AG20443 (cell line): ENCODE results near the gene SMG1.
"Not testable (repeated sequence)": the region's sequence is repeated elsewhere in the genome, so short reads cannot be mapped to it uniquely, and the experiment has no call there.

Experiments
- DNase-seq: peaks from one replicate; pipeline ENCODE4 v3.0.0; 2012; ENCODE audit warnings: low spot score, mixed read lengths

The SMG1 gene

DNA sequence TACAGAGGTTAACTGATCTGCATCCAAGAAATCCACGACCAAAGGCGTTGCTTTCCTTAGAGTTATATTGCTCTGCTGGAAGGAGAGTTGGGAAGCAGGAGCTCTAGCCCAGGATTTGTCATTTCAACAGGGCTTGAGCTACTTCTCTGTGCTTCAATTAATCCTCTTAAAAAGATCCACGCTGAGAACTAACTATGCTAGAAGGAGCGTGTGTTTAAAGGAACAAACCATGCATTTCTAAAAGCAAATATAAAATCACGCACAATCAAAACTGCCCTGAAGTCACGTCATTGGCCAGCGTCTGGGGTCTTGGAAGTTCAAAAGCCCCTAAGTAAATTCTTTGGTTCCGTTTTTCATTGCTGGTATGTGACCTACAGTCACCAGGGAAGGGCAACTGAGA is 125.9 kb downstream of the SMG1 start:
- DNase-seq, result peak; percentile 10

DNA sequence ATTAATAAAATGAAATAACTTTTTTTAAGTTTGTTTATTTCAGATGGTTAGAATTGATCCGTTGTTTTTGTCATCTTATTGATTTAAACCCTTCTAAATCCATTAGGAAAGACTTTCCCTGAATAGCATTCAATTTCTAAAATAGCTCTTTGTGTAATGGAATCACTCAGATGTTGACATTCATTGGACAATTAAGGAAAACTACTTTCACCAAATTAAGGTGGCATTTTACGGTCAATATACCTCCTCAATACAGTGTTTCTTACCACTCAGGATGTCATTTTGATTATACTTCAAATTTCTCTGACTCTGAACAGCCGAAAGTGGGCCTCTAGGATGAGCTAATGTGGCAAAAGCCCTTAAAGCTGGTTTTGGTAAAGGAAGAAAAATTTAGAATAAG is 126.7 kb downstream of the SMG1 start:
- DNase-seq, result no peak

DNA sequence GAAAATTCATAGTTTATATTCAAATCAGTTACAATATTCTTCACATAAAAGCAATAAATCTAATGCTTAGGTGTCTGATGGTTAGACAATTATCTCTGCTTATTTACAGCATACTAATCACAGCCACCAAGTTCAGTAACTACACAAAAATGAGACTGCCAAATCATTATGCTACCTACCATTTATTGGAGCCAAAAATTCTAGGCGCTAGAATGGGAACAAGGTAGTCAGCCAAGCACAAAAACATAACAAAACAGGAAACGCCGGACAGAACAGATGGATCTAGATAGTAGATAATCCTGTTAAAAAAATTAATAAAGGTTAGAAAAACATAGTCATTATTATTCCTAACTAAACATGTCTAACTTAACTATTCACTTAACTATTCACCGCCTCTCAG is 128.5 kb downstream of the SMG1 start:
- DNase-seq, result no peak

DNA sequence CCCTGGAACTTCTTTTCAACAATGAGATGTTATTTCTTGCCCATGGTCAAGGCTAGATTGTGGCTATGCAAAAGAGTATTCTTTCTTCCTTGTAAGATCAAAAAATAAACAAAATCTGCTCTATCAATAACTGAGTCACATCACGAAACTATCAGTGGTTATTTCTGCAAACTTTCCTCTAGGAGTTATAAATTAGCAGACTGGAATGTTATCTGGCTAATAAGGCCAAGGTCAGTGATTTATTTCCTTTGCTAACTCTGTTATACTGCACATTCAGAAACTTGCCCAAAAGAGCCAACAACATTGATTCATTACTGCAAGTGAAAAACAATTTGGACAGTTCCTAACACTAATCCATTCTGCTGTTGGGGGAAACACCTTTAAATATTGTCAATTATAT is 129.8 kb downstream of the SMG1 start:
- no peak for DNase-seq

DNA sequence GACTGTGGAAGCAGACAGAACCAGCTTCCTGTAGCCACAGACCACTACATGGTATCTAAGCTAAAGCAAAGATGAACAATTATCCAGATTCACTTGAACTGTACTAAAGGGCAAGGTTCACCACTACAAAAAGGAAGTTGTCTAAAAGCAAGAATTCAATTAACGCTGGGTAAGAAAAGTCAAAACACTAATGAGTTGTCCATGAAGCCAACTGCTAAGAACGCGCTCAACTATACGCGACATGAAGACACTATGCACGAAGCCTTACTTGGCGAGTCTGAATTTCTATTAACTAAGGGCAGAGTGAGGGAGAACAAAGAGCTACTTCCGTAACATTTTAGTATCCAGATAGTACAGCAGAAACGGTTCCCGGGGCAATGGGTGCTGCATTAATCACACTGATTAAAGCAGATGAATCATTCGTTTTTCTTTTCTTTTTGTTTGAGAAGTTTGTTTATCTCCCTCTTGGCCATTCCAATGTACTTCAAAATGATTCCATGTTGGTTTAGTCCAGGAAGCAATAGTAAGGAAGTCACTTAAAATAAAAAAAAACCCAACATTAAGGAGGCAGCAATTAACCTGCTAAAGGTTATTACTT is 133.3 kb downstream of the SMG1 start:
- DNase-seq, result no peak

DNA sequence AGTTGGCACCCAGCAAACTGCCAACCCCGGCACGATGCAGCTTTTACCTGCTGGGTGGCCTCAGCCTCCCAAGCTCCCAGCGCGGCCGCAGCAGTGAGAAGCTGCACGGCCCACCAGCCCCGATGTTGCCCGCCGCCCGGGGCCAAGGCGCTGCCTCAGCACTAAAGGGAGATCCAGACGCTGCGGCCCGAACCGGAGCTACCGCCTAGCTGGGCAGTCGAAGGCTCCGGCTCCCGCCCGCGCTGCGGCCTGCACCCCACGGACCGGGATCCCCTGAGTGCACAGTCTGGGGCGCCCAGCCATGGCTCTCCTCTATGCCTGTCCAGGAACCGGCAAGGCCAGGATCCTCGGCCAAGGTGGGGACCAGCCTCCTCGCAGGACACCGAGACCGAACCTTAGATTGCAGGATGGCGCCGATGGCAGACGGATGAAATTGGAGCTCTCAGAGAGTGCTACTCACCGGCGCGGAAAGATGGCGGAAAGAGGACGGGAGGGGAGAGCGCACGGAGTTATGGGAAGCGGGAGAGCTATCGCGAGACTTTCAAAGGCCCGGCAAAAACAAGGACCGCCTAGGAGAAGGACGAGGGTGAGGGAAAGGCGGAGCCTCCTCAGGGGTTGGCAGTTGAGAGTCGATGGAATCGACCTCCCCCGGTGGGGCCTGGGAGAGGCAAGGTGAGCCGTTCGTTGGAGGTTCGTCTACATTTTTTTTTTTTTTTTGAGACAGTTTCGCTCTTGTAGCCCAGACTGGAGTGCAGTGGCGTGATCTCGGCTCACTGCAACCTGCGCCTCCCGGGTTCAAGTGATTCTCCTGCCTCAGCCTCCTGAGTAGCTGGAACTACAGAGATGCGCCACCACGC is 136.1 kb downstream of the SMG1 start, which contains the start of gene RPS15A:
TSS of gene RPS15A (minus strand) at position 485 of the 857 bp plus-strand sequence. CDS start 1,221 bp downstream, outside the sequence.
- peak; percentile 98 for DNase-seq

DNA sequence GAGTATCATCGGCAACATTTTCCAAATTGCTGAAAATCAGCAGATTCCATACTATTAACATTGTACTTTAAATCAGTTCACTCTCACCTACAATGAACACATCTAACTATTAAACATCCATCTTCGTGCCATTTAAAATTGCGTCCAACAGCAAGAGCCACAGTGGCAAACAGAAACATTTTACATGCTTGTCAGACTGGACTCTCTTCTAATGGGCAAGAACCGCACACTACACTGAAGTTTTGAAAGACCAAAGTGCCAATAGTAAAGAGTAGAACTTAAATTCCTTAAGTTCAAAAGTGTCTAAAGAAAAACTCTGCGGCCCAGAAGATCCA is 136.7 kb downstream of the SMG1 start:
- no peak for DNase-seq

DNA sequence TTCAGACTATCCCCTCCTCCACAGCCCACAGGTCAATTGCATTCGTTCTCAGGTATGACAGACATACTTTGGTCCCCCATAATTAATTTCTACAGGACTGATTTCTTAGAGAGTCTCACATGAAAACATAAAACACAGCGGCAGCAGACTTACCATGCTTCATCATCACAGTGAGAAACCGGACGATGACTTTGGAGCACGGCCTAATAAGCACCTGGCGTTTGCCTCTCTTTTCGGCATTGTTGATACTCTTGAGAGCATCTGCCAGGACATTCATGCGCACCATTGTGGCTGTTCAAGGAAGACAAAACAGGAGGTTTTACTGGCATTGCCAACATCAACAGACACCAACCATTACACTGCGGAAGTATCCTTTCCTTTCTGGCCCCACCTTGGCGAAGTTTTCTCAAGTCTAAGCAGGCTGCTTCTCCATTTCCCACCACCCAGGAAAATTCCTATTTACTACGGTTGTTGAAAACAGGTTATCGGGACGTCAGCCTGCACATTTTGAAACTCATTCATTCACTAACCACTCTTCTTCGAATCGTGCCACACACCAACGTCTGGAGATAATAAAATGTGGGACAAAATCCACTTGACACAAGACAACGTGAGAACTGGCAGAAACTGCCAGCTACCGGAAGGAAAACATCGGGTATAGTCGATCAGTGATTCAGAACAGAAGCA is 137.2 kb downstream of the SMG1 start:
- DNase-seq, result peak; percentile 21

DNA sequence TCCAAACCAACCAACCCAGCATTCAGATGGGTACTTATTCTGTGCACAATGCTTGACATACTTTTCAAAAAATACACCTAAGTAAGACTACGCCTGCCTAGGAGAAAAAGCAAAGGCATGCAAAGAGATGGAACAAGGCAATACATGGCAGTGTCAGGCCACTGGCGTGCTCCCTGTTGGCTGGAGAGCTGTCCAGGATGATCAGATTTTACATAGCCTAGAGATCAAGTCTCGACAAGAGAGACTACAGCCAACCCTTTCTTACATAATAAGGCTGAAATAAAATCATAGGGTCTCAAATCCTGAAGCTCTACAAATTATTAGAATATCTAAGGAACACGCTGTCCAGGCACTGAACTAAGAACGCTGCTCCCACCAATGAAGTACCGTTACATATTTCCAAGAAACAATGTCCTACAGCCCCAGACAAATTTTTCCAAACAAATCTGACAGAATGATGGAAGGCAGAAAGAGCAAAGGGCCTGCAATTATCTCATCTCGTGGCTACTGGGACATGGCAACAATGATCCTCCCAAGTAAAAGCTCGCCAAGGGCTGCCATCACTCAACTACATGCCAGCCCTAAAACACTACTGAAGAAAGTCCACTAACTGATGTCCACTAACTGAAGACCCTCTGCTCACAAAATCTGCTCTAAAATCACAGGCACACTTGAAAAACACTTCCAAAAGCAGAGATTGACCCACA is 141.1 kb downstream of the SMG1 start:
- no peak for DNase-seq

DNA sequence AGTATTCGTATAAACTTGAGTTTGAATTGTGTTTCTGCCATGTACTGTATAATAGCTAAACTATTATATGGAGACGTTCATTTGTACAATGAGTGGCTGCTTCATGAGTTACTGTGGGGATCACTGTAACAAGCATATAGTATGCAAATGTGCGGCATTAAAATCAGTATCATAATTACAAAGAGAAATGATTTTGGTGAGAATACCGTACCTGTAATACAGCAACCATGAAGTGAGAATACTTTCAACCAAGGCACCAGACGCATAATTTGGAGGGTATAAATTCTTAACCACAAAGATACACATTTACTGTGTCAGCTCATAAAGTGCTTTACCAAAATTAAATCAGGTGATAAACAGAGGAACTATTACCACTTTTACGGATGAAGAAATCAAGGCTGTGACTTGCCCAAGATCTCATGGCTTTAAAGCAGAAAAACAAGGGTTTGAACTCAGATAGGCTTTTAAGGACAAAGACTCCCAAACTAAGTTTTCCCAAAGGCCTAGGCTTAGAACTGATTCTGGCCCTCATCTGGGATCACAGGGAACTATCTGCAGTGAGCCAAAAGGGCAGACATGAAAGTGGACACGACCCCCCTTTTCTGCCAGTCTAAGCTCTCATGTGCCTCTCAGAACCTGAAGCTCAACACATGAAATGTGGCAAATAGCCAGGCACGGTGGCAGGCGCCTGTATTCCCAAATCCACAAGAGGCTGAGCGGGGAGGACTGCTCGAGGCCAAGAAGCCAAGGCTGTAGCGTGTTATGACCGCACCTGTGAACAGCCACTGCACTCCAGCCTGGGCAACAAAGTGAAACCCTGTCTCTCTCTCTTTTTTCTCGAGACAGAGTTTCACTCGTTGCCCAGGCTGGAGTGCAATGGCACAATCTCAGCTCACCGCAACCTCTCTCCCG is 142.5 kb downstream of the SMG1 start:
- no peak for DNase-seq

DNA sequence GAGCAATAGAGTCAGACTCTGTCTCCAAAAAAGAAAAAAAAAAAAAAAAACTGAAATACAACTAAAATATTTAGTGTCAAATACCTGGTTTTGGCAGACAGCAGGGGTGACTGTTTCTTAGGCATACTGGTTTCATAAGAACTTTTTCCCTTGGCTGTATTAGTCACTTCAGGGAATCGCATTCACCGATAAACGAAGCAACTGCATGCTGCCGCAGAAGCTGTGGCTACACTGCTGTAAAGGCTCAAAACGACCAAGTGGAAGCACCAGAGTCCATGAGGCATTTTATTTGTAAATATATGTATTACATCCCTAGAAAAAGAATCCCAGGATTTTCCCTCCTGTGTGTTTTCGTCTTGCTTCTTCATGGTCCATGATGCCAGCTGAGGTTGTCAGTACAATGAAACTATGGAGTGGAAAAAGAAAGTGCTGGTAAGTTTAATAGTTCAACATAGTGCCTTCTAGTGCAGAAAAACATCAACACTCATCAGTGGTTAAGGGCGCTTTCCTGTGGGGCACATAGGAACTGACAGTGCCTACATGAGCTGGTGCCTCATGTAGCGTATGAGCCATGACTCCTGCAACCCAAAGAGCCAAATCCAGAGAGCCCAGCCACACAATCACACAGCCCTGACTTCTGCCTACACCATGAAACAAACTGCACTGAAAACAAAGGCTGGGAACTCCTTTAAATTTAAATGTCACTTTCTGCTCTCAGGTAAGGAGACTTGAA is 143.3 kb downstream of the SMG1 start:
- DNase-seq, result no peak

DNA sequence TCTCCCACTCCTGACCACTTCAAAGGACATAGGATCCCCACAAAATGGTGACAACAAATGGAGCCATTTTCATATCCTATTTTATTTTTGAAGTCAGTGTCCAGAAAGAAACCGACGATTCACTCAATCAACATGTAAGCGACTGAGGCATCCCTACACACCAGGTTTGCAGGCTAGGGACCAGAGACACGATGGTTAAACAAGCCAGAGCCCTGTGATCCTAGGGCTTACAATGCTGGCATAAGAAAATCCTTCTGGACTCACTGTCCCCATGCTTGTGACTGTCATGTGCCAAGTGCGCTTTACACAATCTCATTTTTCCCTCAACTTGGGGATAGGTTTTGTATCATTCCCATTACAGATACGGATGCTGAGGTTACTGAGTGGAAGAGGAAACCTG is 145.0 kb downstream of the SMG1 start:
- not testable (repeated sequence) for DNase-seq

DNA sequence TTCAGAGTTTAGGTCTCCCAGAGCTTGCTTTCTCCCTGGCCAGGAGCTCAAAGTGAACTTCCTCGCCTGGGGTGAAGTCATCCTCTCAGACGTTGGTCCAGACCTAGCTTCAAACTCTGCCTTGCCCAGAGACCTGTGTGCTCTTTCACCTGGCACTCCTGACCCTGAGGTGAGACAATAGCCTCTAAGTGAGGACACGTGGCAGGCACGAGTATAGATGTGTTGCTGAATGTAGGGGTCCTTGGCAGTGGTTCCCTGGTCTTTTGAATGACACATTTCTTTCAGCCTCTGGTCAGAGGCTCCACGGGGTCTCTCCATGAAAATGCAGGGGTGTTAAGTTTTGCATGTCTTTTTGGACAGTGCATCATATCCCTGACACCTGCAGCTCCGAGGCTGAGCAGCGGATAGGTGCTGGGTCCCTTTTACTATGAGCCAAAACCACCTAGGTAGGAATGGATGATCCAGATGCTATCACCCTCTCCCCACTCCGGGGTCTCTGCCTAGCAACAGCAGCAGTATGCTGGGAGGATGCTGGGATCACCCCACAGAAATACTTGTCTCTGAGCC is 145.7 kb downstream of the SMG1 start:
- not testable (repeated sequence) for DNase-seq

DNA sequence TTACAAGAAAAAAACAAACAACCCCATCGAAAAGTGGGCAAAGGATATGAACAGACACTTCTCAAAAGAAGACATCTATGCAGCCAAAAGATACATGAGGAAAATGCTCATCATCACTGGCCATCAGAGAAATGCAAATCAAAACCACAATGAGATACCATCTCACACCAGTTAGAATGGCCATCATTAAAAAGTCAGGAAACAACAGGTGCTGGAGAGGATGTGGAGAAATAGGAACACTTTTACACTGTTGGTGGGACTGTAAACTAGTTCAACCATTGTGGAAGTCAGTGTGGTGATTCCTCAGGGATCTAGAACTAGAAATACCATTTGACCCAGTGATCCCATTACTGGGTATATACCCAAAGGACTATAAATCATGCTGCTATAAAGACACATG is 148.5 kb downstream of the SMG1 start:
- not testable (repeated sequence) for DNase-seq

DNA sequence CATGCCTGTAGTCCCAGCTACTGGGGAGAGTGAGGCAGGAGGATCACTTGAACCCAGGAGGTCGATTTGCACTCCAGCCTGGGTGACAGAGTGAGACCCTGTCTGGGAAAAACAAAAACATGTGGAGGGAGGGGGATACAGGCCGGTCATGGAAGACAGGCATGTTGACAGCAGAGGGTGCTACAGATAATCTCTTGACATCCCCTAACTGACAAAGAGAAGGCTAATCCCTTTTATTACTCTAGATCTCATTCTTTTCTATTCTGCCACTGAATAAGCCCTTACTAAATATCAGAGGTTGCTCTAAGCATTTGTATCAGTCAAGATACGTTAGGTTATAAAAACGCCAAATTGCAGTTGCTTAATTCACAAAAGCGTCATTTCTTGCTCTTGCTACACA is 149.9 kb downstream of the SMG1 start:
- DNase-seq, result not testable (repeated sequence)

DNA sequence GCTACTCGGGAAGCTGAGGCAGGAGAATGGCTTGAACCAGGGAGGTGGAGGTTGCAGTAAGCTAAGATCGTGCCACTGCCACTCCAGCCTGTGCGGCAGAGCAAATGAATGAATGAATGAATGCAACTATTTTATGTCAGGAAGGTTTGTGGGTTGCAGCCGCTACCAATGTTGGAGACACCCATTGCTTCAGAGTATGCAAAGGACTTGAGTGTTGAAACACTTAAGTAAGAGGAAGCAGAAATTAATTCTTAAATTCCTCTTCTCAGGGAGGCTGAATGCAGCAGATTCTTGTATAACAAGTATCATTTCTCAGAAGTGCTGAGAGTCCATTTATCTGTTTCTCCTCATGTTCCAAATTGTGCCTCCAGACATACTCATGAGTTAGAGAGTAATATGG is 151.6 kb downstream of the SMG1 start:
- not testable (repeated sequence) for DNase-seq

DNA sequence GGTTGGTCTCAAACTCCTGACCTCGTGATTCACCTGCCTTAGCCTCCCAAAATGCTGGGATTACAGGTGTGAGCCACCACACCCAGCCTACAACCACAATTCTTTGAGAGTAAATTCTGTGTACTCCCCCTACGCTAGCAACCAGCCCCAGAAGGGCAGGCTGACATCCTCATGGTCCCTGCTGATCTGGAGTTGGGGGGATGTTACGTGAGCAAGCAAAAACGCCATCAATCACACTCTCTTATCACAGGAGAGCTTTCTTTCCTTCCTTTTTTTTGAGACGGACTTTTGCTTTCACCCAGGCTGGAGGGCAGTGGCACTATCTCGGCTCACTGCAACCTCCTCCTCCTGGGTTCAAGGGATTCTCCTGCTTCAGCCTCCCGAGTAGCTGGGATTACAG is 154.0 kb downstream of the SMG1 start:
- not testable (repeated sequence) for DNase-seq

DNA sequence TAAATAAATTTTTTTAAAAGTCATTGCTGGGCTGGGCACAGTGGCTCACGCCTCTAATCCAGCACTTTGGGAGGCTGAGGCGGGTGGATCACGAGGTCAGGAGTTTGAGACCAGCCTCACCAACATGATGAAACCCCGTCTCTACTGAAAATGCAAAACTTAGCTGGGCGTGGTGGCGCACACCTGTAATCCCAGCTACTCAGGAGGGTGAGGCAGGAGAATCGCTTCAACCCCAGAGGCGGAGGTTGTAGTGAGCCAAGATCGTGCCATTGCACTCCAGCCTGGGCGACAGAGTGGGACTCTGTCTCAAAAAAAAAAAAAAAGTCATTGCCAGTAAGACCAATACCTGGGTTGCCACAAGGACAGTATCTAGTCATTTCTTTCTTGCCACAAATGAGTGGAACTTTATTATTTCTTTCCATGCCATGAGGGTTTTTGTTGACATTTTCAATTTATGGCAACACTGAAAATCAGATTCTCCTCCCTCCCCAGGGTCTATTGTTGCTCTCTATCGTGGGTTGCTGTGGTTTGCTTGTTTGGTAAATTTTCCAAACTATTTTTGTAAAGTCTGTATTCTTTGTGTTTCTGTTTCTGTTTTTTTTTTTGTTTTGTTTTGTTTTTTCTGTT is 155.8 kb downstream of the SMG1 start:
- not testable (repeated sequence) for DNase-seq

DNA sequence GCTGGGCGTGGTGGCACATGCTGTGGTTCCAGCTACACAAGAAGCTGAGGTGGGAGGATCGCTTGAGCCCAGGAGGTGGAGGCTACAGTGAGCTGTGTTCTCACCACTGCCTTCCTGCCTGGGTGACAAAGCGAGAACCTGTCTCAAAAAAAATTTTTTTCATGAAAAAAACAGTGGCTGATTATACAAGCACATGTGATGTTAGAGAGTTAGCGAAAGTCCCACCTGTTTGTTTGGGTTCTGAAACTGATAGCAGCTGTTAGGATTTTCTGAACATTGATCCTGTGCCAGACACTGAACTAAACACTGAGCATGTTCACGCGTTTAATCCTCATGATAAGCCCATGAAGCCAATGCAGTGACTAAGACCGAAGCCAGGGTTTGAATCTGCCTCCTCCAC is 159.0 kb downstream of the SMG1 start:
- not testable (repeated sequence) for DNase-seq

DNA sequence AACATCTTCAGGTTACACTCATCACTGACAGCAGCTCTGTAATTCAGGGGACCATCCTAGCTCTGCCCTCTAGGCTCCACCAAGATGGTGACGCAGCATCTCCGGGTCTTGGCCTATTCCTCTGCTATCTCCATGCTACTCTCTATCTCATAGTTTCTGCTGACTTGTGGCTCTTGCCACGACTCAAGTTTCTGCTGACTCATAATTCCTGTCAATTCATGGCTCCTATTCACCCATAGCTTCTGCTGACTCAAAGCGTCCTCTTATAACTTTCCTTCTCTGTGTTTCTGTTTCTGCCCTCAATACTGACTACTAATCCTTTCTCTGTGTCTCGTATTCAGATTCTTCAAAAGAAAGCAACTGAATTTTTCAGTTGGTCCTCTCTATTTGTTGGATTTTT is 163.5 kb downstream of the SMG1 start:
- DNase-seq, result not testable (repeated sequence)
